Measurements from ENCODE around the gene KNDC1. TPM values are rescaled to one million over a fixed set of nuclear protein-coding genes. Genes with fewer than 3 reads are reported as not detected.
A peak's percentile ranks its signal among the peaks of the same experiment; 100 is the strongest.

The KNDC1 gene
- total RNA-seq, 2 donors from 2014 or later, result 6.5 to 9.6 TPM

DNA sequence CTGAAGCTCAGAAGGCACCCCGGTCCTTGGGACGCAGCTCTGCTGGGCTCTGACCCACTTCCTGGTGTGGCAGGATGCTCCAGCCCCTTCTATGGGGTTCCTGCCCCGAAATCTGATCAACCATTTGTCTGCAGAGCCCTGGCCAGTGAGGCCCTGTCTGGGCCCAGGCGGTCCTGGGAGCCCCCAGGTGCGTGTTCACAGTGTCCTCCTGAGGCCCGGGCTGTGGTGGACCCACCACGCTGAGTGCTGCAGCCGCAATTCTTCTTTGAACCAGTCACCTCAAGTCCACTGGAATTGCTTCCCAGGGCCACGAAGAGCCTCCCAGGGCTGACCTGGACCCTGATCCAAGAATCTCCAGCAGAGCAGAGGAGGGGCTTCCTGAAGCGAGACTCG, 19.1 kb downstream of the KNDC1 start:
- no peaks in the 10 kb centered on the region for H3K27me3 ChIP-seq (ENCODE audit: control insufficient read depth, insufficient read depth, low read length, poor library complexity, severe bottlenecking)
- no peak overlapping the region for H3K4me3 Mint-ChIP-seq
- no peak for DNase-seq
- peaks cover 11% of the 10 kb centered on the region for H3K36me3 Mint-ChIP-seq (ENCODE audit: low read depth)
- TF ChIP-seq, protein P1, sequence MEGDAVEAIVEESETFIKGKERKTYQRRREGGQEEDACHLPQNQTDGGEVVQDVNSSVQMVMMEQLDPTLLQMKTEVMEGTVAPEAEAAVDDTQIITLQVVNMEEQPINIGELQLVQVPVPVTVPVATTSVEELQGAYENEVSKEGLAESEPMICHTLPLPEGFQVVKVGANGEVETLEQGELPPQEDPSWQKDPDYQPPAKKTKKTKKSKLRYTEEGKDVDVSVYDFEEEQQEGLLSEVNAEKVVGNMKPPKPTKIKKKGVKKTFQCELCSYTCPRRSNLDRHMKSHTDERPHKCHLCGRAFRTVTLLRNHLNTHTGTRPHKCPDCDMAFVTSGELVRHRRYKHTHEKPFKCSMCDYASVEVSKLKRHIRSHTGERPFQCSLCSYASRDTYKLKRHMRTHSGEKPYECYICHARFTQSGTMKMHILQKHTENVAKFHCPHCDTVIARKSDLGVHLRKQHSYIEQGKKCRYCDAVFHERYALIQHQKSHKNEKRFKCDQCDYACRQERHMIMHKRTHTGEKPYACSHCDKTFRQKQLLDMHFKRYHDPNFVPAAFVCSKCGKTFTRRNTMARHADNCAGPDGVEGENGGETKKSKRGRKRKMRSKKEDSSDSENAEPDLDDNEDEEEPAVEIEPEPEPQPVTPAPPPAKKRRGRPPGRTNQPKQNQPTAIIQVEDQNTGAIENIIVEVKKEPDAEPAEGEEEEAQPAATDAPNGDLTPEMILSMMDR (conservative IDR thresholded peaks at IDR 0.05), result no peak
- H3K9me3 Mint-ChIP-seq, result peaks cover 13% of the 10 kb centered on the region
- no peak overlapping the region for H3K4me3 ChIP-seq (ENCODE audit: low read length)
- no peaks in the 10 kb centered on the region for H3K36me3 ChIP-seq (ENCODE audit: control insufficient read depth, insufficient read depth, low read length)
- H3K4me1 Mint-ChIP-seq, result no peaks in the 10 kb centered on the region
- H3K27ac ChIP-seq (ENCODE audit: low read depth, low read length), result no peak overlapping the region
- H3K9me3 ChIP-seq (ENCODE audit: control insufficient read depth, low read length), result peaks cover 8% of the 10 kb centered on the region
- H3K27ac Mint-ChIP-seq, result no peak overlapping the region
- WGBS, 2 experiments (ENCODE audit: insufficient coverage in 1 of 2, insufficient read length in 1 of 2), result 84% methylated on average over 8 to 11 of the region's 11 CpGs
- no peak overlapping the region for H3K9ac ChIP-seq (ENCODE audit: extremely low read depth, low read length, poor library complexity, severe bottlenecking)
- H3K4me1 ChIP-seq (ENCODE audit: control insufficient read depth, insufficient read depth, low read length), result no peaks in the 10 kb centered on the region
- H3K27me3 Mint-ChIP-seq (ENCODE audit: insufficient read depth), result no peaks in the 10 kb centered on the region

DNA sequence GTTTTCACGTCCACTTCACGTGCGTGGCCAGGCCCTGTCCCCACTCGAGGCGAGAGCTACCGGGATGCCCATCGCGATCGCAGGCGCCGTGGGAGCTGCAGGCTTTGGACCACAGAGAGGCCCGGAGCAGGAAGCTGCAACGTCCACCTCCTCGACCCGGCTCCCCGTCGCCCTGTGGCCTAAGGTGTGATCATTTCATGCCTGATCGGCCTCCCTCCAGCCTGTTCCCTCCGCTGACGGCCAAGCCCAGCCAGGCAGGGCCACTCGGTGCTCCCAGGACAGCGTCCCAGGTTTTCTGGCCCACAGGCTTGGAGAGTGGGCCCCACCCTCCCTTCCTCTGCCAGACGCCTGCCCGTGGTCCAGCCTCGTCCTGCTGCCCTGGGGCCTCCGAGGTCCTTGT, 19.6 kb downstream of the KNDC1 start:
- H3K27me3 Mint-ChIP-seq (ENCODE audit: insufficient read depth), result no peaks in the 10 kb centered on the region
- H3K9ac ChIP-seq (ENCODE audit: extremely low read depth, low read length, poor library complexity, severe bottlenecking), result no peak overlapping the region

DNA sequence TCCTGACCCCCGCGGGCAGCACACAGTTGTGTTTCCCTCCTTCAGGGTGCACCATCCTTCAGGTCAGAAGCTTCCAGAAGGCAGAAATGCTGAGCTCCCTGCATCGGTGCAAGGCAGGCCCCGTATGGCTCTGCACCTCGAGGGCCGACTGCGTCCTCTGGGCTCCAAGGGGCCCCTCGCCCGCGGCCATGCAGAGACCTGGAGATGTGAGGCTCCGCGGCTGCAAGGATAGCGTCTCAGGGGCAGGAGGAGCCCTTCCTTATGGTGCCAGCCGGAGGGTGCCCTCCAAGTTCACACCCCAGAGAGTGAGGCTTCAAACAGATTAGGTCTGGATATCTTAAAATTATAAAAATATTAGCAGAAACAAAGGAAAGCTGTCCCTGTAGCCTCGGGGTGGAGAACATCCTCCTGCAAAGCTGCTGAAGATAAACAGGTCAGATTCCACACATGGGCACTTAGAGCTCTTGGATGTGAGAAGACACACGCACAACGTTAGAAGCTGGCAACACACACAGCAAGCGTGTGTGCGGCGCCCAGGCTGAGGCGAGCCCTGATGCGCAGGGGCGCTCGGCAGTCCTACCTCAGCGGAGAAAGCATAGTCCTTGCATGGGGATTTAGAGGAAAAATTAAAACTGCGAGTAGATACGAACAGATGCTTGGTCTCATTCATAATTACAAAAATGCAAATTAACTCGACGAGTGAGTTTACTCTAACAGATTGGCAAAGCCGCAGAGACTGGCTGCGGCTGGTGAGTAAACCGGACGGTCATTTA, 20.4 kb downstream of the KNDC1 start:
- Histone ChIP-seq H3K27ac (ENCODE audit: low read depth, low read length) (peak overlapping the region; percentile 38), H3K27me3 (ENCODE audit: control insufficient read depth, insufficient read depth, low read length, poor library complexity, severe bottlenecking) (no peaks in the 10 kb centered on the region), H3K9me3 (ENCODE audit: control insufficient read depth, low read length) (peaks cover 8% of the 10 kb centered on the region), H3K4me3 (ENCODE audit: low read length) (no peak overlapping the region), H3K36me3 (ENCODE audit: control insufficient read depth, insufficient read depth, low read length) (no peaks in the 10 kb centered on the region), H3K9ac (ENCODE audit: extremely low read depth, low read length, poor library complexity, severe bottlenecking) (no peak overlapping the region), H3K4me1 (ENCODE audit: control insufficient read depth, insufficient read depth, low read length) (no peaks in the 10 kb centered on the region)
- TF ChIP-seq, protein P1 (conservative IDR thresholded peaks at IDR 0.05), result no peak
- Mint-ChIP-seq H3K4me3 (no peak overlapping the region), H3K4me1 (no peaks in the 10 kb centered on the region), H3K27me3 (ENCODE audit: insufficient read depth) (no peaks in the 10 kb centered on the region), H3K9me3 (peaks cover 13% of the 10 kb centered on the region), H3K27ac (no peak overlapping the region), H3K36me3 (ENCODE audit: low read depth) (peaks cover 11% of the 10 kb centered on the region)
- 93 to 97% methylated on average over 24 to 33 of the region's 33 CpGs for WGBS, 2 experiments (ENCODE audit: insufficient coverage in 1 of 2, insufficient read length in 1 of 2)
- no peak for DNase-seq

More for the DNA sequence above, 19.6 kb downstream of the KNDC1 start:
- 87 to 92% methylated on average over 22 to 26 of the region's 26 CpGs for WGBS, 2 experiments (ENCODE audit: insufficient coverage in 1 of 2, insufficient read length in 1 of 2)
- Histone ChIP-seq H3K4me1 (ENCODE audit: control insufficient read depth, insufficient read depth, low read length) (no peaks in the 10 kb centered on the region), H3K27me3 (ENCODE audit: control insufficient read depth, insufficient read depth, low read length, poor library complexity, severe bottlenecking) (no peaks in the 10 kb centered on the region), H3K27ac (ENCODE audit: low read depth, low read length) (peak overlapping the region; percentile 38), H3K4me3 (ENCODE audit: low read length) (no peak overlapping the region), H3K9me3 (ENCODE audit: control insufficient read depth, low read length) (peaks cover 8% of the 10 kb centered on the region), H3K36me3 (ENCODE audit: control insufficient read depth, insufficient read depth, low read length) (no peaks in the 10 kb centered on the region)
- TF ChIP-seq, protein P1 (conservative IDR thresholded peaks at IDR 0.05), result no peak
- Mint-ChIP-seq H3K4me1 (no peaks in the 10 kb centered on the region), H3K4me3 (no peak overlapping the region), H3K9me3 (peaks cover 13% of the 10 kb centered on the region), H3K36me3 (ENCODE audit: low read depth) (peaks cover 11% of the 10 kb centered on the region), H3K27ac (no peak overlapping the region)
- DNase-seq, result no peak
